SIG-M5 treated with dmso at 0.1 percent for 504 hours (cell line): ENCODE results near the gene AOC3.
"Not testable (repeated sequence)": the region's sequence is repeated elsewhere in the genome, so short reads cannot be mapped to it uniquely, and the experiment has no call there.

ENCODE experiments used
- DNase-seq: peaks from one replicate; lab custom pipeline; 2025; ENCODE audit not compliant: unreplicated experiment; lab: John Stamatoyannopoulos, UW

AOC3 gene

DNA sequence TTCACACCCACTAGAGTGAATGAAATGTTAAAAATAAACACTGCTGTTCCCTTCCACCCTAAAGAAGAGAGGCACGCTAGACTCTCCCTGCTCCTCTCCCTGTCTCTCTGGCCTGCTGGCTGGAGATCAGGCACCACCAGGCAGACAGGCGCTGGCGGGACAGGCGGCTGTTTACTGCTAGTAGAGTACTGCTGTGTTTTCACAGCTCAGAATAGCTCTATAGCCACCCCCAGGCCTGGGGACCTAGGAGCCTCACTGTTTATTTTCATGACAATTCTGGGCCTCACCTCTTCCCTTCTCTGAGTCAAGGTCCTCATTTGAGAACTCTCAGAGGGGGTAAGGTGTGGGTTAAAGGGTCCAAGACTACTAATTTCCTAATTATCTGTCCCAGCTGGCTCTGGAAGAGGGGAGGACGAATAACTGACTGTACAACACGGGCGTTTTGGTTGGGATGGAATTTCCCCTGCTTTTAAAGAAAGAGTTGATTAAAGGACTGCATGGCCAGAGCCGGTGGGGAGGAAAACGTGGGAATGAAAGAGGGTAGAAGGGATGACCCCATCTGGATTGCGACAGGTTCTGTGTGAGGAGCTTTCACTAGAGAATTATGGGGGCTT is 40.6 kb downstream of the AOC3 start:
- DNase-seq, result no peak

DNA sequence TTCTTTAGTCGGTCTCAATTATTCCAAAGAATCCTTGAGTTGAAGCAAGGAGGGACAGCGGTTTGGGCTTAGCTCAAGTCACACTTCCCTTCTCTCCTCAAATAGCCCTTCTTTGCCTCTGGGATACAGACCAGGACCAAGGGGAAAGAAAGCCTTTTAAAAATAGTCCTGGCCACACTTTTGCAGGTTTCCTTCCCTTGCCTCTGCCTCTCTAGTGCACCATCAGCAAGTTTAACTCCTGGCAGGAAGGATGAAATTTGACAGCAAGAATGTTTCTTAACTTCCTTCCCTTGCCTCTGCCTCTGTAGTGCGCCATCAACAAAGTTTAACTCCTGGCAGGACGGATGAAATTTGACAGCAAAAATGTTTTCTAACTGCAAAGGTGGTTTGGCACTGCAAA is 42.4 kb downstream of the AOC3 start:
- DNase-seq, result peak; percentile 10

DNA sequence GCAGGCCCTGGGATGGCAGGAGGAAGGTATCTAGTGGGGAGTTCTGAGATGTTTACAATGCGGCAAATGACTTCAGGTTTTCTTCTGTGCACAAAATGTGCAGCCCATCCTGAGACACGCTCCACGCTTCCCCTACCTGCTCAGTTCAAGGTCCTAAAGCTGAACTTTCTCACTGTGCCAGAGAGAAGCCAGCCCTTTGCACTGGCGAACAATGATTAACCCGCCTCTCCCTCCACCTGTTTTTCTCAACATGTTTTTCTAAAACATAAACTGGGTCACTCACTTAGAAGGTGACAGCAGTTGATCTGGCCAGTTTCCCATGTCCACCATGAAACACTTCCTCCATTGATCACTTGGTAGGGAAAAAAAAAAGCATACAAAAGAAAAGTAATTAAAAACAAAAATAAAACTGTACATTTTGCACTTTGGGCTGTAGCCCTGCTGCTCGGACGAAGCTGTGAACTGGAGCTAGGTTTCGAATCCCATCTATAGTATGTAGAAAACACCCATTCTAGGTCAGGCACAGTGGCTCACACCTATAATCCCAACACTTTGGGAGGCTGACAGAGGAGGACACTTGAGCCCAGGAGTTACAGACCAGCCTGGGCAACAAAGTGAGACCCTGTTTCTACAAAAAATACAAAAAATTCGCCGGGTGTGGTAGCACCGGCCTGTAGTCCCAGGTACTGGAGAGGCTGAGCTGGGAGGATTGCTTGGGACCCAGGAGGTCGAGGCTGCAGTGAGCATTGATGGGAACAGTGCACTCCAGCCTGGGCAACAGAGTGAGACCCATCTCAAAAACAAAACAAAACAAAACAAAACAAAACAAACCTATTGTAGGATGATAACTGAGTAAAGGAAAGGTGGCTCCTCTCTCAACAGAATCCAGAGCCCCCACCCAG is 43.5 kb downstream of the AOC3 start:
- DNase-seq, result no peak

DNA sequence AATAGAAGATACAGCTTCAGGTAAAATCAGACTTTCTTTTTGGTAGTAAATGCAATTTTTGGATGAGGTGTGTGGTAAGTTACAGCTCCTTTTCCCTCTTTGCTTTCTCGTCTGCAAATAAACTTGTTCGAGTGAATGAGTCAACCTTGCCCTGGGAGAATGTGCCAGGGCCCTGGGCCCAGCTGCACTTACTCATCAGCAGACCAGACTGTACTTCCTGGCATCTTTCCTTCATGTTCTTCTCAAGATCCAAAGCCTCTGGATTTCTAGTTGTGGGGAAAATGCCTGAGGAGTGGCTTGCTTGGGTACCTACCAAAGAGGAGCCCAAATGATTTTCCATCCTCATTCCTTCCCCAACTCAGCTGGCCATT is 44.2 kb downstream of the AOC3 start:
- no peak for DNase-seq

DNA sequence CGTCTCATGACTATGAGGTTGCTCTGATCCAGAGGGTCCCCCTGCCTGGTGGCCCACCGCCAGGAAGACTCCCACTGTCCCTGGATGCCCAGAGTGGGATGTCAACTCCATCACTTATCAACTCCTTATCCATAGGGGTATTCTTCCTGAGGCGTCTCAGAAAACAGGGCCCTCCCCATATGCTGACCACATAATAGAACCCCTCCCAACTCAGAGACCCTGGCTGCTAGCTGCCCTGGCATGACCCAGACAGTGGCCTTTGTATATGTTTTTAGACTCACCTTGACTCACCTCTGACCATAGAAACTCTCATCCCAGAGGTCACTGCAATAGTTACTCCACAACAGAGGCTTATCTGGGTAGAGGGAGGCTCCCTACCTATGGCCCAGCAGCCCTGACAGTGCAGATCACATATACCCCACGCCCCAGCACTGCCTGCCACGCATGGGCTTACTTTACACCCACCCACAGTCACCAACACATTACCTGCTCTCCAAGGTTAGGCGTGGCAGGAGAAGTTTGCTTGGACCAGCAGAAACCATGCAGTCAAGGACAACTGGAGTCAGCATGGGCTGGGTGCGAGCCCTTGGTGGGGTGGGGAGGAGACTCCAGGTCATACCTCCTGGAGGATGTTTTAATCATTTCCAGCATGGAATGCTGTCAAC is 47.3 kb downstream of the AOC3 start:
- no peak for DNase-seq

DNA sequence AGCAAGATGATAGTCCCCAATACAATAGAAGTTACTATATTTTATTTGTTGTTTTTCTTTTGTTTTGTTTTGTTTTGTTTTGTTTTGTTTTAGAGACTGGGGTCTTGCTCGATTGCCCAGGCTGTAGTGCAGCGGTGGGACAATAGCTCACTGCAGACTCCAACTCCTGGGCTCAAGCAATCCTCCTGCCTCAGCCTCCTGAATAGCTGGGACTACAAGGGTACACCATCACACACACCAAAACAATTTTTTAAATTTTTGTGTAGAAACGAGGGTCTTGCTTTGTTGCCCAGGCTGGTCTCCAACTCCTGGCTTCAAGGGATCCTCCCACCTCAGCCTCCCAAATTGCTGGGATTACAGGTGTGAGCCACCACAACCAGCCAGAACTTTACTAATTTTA is 49.0 kb downstream of the AOC3 start:
- DNase-seq, result not testable (repeated sequence)

DNA sequence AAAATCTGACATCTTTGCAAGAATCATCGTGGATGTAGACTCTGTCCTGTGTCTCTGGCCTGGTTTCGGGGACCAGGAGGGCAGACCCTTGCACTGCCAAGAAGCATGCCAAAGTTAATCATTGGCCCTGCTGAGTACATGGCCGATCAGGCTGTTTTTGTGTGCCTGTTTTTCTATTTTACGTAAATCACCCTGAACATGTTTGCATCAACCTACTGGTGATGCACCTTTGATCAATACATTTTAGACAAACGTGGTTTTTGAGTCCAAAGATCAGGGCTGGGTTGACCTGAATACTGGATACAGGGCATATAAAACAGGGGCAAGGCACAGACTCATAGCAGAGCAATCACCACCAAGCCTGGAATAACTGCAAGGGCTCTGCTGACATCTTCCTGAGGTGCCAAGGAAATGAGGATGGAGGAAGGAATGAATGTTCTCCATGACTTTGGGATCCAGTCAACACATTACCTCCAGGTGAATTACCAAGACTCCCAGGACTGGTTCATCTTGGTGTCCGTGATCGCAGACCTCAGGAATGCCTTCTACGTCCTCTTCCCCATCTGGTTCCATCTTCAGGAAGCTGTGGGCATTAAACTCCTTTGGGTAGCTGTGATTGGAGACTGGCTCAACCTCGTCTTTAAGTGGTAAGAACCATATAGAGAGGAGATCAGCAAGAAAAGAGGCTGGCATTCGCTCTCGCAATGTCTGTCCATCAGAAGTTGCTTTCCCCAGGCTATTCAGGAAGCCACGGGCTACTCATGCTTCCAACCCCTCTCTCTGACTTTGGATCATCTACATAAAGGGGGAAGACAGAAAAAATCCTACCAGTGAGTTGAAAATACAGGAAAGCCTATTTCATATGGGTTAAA is 49.7 kb downstream of the AOC3 start, which contains the start of gene G6PC1:
Gene G6PC1 (plus strand): TSS at position 340 of the 872 bp plus-strand sequence. CDS start 78 bp downstream, at position 418.
- no peak for DNase-seq

DNA sequence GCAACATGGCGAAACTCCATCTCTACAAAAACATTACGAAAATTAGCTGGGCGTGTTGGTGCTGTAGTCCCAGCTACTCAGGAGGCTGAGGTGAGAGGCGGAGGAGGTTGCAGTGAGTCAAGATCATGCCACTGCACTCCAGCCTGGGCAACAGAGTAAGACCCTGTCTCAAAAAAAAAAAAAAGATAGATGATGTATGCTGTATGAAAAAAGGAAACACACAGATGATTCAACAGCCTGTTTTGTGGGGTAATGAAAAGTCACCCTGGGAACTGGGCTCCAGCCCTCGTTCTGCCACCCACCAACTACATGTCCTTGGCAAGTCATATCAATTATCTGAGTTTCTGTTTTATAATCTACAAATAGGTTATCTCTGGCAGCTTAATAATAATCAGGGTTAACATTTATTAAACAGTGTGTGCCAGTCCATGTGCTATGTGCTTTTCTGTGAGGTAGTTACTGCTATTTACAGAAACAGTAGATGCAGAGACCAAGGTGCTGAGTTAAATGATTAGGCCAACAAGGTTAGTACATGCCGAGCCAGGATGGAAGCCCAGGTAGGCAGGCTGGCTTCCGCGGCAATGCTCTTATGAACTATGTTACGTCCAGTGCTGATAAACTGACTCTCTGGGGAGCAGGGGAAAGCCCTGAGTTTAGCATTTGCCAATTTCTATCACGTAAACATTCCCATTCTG is 50.7 kb downstream of the AOC3 start:
- DNase-seq, result no peak

DNA sequence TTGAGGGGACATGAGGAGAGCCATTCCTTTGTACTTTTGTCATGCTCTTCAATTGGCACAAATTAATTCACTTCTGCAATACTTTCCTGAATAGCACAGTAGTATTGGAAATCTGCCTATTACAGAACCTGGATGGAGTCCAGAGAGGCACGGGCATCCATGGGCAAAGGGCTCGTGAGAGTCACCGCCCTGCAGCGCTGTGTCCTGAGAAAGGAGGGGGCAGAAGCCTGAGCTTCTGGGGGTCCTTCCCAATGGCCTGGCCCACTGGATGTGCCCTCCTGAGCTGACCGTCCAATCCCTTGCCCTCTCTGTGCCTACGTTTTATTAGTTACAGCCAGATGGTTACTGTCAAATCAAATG is 53.1 kb downstream of the AOC3 start:
- no peak for DNase-seq

DNA sequence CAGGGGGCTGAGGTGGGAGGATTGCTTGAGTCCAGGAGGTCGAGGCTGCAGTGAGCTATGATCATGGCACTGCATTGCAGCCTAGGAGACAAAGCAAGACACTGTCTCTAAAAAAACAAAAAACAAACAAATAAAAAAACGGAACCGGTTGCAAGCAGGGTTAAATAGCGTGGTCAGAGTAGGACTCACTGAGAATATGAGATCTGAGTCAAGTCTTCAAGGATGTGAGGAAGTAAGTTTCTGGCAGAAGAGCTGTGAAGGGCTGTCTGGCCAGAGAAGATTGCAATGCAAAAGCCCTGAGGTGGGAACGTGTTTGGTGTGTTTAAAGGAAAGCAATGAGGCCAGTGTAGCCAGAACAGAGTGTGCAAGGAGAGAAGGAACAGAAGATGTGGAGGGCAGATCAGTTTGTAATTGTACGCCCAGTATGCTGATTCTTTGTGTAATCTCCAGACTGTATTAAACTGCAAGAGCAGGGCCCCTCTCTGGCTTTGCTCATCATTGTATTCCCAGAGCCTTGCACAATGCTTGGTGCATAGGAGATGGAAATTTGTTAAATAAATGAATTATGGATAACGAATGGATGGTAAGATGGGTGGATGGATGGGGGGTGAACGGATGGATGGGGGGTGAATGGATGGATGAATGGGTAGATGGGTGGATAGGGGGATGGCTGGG is 55.9 kb downstream of the AOC3 start:
- DNase-seq, result no peak
